Daoy (cell line): ENCODE results near the gene SLIT3. TPM values are rescaled to one million over a fixed set of nuclear protein-coding genes. Genes with fewer than 3 reads are reported as not detected.

Experiments
- DNase-seq: peaks from one replicate; pipeline ENCODE4 v3.0.0-alpha.2; 2015; ENCODE audit warnings: low read depth
- total RNA-seq: library from RNA; depleted of rRNA; stranded (reverse); fragments of >200 nt; shearing (Covaris generic); gene quantifications from 2 replicates; pipeline ENCODE4 v1.2.3, GENCODE V29; 2014

SLIT3 gene
- total RNA-seq, 1 experiment from 2014 or later, result 3.5 TPM

DNA sequence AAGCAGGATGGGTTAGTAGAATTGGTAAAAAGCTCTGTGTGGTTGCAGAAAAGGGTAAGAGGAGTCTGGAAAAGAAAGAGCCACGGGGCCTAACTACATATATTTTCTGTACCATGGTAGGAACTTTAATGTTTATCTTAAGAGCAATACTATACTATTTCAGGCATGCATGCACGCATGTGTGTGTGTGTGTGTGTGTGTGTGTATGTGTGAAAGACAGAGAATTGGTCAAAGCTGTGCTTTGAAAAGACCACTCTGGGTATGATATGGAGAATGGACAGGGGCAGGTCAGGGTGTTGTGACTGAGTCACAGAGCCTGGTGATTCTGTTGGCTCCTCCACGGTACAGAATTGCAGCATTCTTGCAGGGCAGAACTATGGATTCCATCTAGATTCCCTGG lies 339.3 kb downstream of the SLIT3 start:
- DNase-seq, result no peak

DNA sequence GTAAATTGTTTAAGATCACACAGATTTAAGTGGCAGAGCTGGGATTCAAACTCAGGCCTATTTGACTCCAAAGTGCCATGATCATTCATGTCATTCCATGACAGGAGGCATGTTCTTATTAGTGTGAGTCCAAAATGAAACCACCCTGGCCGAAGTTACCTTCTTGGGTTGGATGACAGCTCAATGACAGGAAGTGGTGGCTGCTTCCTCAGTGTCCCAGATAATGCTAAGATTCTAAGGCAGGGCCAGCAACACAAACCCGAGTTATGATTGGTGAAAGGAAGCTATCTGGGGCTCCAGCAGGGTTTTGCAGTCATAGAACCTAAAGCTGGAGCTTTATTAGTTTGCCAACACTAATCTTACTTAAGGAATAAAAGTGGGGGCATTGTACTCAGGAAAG lies 340.4 kb downstream of the SLIT3 start:
- no peak for DNase-seq

GRCh38 chr5:168953351-168953750 lies 347.6 kb downstream of the SLIT3 start:
- DNase-seq, result no peak

GRCh38 chr5:168952196-168952595 lies 348.7 kb downstream of the SLIT3 start:
- DNase-seq, result no peak

GRCh38 chr5:168951769-168952168 lies 349.2 kb downstream of the SLIT3 start:
- no peak for DNase-seq

DNA sequence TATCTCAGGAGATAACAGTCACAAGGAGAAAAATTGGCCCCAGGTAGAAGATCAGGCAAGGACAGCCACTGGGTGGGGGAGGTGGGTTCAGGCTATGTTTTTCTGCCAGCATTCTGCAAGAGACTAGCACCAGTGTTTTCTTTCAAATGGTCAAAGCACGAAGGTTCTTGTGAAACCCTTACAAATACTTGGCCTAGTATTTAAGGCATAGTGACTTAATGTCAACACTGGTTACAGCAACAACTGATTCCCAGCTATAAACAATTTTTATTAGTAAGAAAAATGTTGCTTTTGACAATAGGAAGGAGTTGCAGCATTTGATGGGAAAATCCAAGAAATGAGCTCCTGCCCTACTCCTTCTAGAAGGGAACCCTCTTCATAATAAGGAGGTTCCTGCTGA lies 349.6 kb downstream of the SLIT3 start:
- no peak for DNase-seq

- DNase-seq, result no peak
These were observed 350.5 kb downstream of the SLIT3 start for GRCh38 chr5:168950241-168950951.

DNA sequence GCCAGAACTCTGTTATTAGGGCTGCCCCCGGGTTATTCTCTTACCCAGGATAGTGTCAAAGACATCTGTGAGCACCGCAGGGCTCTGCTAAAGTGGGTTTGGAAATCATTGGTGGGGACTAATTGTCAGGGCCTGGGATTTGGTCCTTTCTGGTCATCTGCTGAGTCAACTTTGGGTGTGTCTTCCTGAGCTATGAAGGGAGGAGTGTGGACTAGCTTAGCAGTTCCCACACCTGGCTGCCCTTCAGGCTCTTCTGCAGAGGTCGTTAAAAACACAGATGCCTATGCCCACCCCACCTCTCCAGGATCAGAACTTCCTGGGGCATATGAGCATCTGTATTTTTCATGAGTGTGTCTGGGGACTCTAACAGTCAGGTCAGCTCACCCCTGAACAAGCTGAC lies 352.2 kb downstream of the SLIT3 start:
- no peak for DNase-seq

DNA sequence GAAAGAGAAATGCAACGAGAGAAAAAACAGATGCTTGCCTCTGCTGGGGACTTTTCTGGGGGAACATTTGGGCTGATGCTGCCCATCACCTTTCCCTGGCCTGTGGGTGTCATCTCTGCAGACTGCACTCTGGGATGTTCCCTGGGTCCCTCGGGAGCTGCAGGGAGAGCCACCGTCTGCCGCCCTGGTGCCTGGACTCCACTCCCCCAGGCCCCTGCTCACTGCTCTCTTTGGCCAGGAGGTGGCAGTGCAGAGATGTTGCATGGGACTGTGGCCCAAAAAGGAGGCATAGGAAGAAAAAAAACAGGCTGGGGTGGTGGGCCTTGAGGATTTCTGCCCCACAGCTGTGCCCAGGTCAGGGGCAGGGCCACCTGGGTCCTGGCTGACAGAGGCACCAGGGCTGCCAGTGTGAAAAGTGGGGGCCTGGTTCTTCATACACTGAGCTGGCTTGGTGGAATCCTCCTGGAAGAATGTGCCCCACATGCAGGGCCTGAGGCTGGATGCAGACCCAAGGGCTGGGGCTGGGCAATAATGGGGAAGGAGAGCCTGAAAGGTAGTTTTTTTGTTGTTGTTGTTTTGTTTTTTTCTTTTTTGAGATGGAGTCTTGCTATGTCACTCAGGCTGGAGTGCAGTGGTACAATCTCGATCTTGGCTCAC lies 353.6 kb downstream of the SLIT3 start:
- peak; percentile 62 for DNase-seq

DNA sequence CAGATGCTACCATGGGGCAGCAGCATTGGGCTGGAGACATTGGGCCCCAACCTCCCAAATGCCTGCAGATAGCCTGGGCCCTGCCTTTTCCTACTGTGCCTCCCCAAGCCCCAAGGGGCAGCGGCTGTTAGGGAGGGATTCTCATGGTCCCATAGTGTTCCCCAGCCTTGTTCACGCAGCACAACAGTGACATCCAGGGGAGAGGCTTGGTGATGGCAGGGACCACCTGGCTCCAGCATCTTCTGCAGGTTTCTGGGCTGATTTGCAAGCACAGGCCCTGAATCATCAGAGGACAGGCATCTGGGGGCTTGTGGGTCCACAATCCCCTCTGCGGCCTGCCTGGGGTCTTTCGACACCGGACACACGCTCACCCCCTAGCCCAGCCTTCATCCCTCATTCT lies 354.6 kb downstream of the SLIT3 start:
- DNase-seq, result peak; percentile 11

DNA sequence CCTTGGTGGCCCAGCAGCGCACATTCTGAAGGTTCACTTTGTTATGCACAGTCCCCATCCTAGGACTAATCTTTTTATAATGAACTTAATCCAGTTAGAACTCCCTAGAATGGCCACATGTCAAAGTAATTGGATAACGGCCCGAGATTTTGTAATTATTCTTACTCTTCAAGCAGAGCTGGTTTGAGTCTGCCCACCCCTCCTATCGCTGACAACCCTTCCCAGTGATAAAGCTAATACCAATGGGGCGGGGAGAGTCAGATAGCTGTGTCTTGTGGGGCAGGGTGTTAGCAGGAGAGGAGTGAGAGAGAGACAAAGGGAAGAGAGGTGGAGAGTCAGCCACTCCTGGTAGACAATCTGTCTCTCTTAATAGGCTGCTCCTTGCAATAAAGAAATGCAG lies 356.9 kb downstream of the SLIT3 start:
- no peak for DNase-seq

DNA sequence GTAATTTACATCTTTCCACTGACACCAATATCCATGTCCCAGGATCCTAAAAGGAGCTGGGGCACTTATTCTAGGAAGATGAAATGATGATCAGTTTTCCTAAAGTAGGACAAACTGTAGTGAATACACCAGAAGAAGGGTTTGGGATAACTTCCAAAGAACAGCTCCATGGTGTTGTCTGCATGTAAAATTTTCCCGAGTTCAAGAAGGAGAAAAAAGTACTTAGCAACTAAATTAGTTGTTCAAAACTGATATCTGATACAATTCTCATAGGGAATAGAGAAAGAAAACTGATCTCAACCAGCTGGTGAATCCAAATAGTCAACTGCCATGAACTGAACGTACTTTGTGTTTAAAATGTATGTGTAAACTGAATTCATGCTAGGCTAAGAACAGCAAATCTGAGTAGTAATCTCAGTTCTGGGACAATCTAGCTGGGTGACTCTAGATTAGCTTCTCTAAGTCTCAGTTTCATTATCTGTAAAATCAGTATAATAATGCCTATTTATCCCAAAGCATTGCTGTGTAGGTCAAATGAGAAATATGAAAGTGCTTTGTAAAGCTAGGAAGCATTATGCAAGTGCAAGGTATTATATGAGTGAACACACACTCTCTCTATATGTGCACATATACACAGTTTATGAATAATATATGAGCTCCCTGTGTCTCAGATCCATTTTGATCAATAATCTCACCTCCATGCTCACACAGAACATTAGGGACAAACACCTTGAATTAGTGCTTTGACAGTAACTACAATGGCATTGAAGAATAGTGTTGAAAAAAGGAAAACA lies 357.7 kb downstream of the SLIT3 start:
- DNase-seq, result no peak

DNA sequence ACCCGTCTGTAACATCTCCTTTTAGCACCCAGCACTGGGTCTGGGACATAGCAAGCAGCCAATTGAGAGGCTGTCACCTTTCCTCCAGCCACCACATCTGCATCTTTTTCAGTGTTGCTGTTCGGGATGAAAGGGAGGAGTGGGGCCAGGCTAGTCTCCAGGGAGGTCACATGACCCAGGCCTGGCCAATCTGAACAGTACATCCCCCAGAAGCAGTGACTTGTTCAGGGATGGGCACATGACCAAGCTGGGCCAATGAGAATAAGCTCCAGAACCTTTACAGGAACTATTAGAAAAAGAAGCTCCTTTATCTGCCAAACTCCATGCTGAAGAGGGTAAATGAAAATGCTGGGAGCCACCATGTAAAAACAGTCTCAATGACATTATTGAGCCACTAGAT lies 359.0 kb downstream of the SLIT3 start:
- DNase-seq, result no peak

GRCh38 chr5:168940712-168941111 lies 360.2 kb downstream of the SLIT3 start:
- DNase-seq, result no peak

DNA sequence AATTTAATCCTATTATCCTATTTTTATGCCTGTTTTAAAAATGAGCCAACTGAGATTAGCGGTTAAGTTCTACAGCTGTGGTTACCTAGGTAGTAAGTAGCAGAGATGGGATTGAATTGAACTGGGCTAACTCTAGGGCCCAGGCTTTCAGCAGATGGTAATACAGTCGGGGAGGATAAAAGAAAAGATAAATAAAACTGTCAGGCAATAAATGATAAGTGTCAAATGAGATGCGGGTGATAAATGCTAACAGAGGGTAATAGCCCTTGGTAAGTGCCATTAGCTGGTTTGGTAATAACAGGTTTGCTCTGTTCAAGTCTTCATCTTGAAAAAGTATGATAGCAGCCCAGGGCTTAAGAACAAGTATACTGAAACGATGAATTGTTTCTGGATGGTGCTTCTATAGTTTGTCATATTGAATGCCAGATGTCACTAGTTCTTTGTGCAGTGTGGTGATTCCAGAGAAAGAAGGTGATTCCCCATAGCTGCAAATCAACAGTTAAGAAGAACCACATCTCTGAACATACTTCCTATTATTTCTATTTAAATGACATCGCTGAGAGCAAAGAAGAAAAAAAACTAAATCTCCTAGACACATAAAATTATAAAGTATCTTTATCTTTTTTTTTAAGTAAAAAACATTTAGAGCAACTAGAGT lies 360.9 kb downstream of the SLIT3 start:
- no peak for DNase-seq

- no peak for DNase-seq
These were observed 361.7 kb downstream of the SLIT3 start for GRCh38 chr5:168939156-168939800.

DNA sequence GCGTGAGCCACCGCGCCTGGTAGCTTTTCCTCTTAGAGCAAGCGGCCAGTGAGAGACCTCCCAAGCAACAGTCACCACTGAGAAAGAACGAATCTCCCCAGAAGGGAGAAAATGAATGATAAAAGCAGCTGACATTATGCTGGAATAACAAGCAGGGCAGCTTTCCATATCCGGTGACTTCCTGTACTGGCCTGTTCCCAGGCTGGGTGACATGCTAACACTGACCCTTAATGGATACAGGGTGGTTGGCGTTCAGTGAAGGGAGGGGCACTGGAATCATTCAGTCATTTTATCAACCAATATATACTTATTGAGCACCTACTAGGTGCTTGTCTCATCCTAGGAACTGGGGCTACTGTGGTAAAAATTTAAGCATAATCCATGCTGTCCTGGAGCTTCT lies 364.4 kb downstream of the SLIT3 start:
- DNase-seq, result no peak

DNA sequence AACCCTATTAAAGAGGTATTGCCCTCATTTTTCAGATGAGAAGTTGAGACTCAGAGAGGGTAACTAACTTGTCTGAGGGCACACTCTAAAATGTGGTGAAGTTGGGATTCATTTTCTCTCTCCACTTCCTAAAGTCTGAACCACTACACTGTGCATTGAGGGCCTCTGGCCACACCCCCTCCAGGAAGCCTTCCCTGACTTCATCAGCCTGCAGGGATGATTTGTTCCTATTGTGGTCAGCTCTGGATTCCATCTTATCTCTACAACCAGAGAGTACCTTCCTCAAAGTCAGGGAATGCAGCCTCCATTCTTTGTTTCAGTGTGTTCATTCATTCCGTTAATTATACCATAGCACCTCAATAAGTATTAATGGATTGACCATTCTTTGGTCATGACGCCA lies 365.8 kb downstream of the SLIT3 start:
- DNase-seq, result peak; percentile 33

DNA sequence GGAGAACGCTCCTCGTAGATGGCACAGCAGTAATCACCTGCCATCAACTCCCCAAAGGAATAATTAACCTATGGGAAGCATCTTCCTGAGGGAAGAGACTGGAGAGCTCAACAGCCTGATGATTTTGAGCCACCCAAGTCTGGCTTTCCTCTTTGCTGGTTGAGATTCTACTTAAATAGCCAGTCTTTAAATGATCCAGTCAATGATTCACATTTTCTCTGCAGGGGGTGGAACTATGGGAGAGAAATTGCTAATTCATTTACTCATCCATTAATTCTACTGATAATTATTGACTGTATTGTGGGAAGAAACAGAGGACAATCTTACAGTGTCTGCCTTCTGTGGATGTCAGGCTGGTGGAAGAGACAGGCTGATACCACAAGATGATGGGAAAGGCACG lies 366.8 kb downstream of the SLIT3 start:
- no peak for DNase-seq

GRCh38 chr5:168932400-168933189 lies 368.3 kb downstream of the SLIT3 start:
- no peak for DNase-seq
